IMR-90 (cell line): ENCODE data around the gene SPATA9.

ENCODE experiments used
- BHLHE40 ChIP-seq: fragments of 150-350 bp; IDR thresholded peaks from 2 replicates; pipeline ENCODE4 v1.6.1; 2016; ENCODE audit warnings: mild to moderate bottlenecking, low read depth, low read length
- CEBPB ChIP-seq: IDR thresholded peaks from 2 replicates; pipeline ENCODE4 v1.6.1; 2012; ENCODE audit warnings: low read depth, low read length, improper control_type of control experiment
- CHD1 ChIP-seq: IDR thresholded peaks from 2 replicates; pipeline ENCODE4 v1.6.1; 2012; ENCODE audit warnings: low read depth, low read length, improper control_type of control experiment
- CTCF ChIP-seq: conservative IDR thresholded peaks from 2 replicates; pipeline ENCODE4 v1.5.1; 2012; ENCODE audit warnings: mild to moderate bottlenecking, low read depth, low read length, improper control_type of control experiment
- FOS ChIP-seq: fragments of 150-350 bp; IDR thresholded peaks from 2 replicates; pipeline ENCODE4 v1.6.1; 2016; ENCODE audit warnings: low read depth, low read length
- MAFK ChIP-seq: IDR thresholded peaks from 2 replicates; pipeline ENCODE4 v1.6.1; 2012; ENCODE audit warnings: low read depth, low read length, improper control_type of control experiment
- MAZ ChIP-seq: IDR thresholded peaks from 2 replicates; pipeline ENCODE4 v1.6.1; 2012; ENCODE audit warnings: low read depth, mild to moderate bottlenecking, low read length, improper control_type of control experiment, moderate library complexity, borderline replicate concordance
- NFE2L2 ChIP-seq: fragments of 150-350 bp; IDR thresholded peaks from 2 replicates; pipeline ENCODE4 v1.6.1; 2016; ENCODE audit warnings: low read depth, mild to moderate bottlenecking, low read length
- POLR2A ChIP-seq: IDR thresholded peaks from 2 replicates; pipeline ENCODE4 v1.6.1; 2012; ENCODE audit warnings: mild to moderate bottlenecking, low read depth, low read length
- RAD21 ChIP-seq: IDR thresholded peaks from 2 replicates; pipeline ENCODE4 v1.6.1; 2012; ENCODE audit warnings: low read length, improper control_type of control experiment
- RCOR1 ChIP-seq: IDR thresholded peaks from 2 replicates; pipeline ENCODE4 v1.6.1; 2012; ENCODE audit warnings: mild to moderate bottlenecking, low read length, improper control_type of control experiment; ENCODE audit not compliant: insufficient replicate concordance
- RFX5 ChIP-seq: IDR thresholded peaks from 2 replicates; pipeline ENCODE4 v1.8.0; 2012; ENCODE audit warnings: low read depth, mild to moderate bottlenecking, low read length, moderate library complexity
- SMC3 ChIP-seq: fragments of 150-350 bp; IDR thresholded peaks from 2 replicates; pipeline ENCODE4 v1.6.1; 2016; ENCODE audit warnings: low read depth, mild to moderate bottlenecking, antibody characterized with exemption, low read length, moderate library complexity

GRCh38 chr5:95715799-95716461 is 33.1 kb upstream of the SPATA9 start:
- no peak for TF ChIP-seq RAD21
- TF ChIP-seq SMC3 = no peak
- peak; percentile 32; the same call in 1 of the 2 replicates for TF ChIP-seq CEBPB
- no peak for TF ChIP-seq CTCF
- no peak for TF ChIP-seq RCOR1
- no peak for TF ChIP-seq NFE2L2
- no peak for TF ChIP-seq POLR2A
- no peak for TF ChIP-seq MAFK
- no peak for TF ChIP-seq MAZ
- peak; percentile 77; the same call in 1 of the 2 replicates for TF ChIP-seq FOS
- TF ChIP-seq CHD1 = no peak
- peak; percentile 42; the same call in 1 of the 2 replicates for TF ChIP-seq BHLHE40
- TF ChIP-seq RFX5 = no peak
